ENCODE results near the gene HMOX2.

GRCh38 chr16:4468972-4469371 is 7.2 kb upstream of the HMOX2 start:
- no peak for TF ChIP-seq SP1 (CRISPR knock-in tag; conservative IDR thresholded peaks at IDR 0.05)
- no peak for TF ChIP-seq CTCF (IDR thresholded peaks at IDR 0.05)
- no peak for TF ChIP-seq NR2C2 (CRISPR knock-in tag; IDR thresholded peaks at IDR 0.05)

All from WTC11 (cell line).